AG10803 (cell line): ENCODE measurements around the gene OBSCN.

Experiments used
- DNase-seq: peaks from one replicate; pipeline ENCODE4 v3.0.0; 2010; ENCODE audit warnings: low read depth
- H3K4me3 ChIP-seq: 2 replicates; pipeline ENCODE4 v1.5.1; 2011; ENCODE audit warnings: mild to moderate bottlenecking, low read length, control low read depth
- TF ChIP-seq, protein P1 (sequence below): conservative IDR thresholded peaks from 2 replicates; pipeline ENCODE4 v1.5.1; 2011; ENCODE audit warnings: mild to moderate bottlenecking, low read length, control low read depth, inconsistent platforms

The OBSCN gene

DNA sequence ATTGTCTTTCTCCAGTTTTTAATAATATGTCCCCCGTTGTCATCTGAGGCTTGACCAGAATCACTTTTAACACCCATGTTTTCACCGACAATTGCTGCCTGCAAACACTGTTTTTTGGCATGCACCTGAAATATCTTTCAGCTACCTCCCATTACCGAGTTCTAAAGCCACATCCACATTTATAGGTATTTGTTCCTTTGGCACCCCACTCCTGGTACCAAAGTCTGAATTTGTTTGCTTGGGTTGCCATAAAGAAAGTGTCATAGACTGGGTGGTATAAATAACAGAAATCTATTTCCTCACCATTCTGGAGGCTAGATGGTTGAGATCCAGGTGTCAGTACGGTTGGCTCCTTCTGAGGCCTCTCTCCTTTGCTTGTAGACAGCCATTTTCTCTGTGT is 94.2 kb downstream of the OBSCN start:
- no peak overlapping the region for H3K4me3 ChIP-seq
- TF ChIP-seq, protein P1, sequence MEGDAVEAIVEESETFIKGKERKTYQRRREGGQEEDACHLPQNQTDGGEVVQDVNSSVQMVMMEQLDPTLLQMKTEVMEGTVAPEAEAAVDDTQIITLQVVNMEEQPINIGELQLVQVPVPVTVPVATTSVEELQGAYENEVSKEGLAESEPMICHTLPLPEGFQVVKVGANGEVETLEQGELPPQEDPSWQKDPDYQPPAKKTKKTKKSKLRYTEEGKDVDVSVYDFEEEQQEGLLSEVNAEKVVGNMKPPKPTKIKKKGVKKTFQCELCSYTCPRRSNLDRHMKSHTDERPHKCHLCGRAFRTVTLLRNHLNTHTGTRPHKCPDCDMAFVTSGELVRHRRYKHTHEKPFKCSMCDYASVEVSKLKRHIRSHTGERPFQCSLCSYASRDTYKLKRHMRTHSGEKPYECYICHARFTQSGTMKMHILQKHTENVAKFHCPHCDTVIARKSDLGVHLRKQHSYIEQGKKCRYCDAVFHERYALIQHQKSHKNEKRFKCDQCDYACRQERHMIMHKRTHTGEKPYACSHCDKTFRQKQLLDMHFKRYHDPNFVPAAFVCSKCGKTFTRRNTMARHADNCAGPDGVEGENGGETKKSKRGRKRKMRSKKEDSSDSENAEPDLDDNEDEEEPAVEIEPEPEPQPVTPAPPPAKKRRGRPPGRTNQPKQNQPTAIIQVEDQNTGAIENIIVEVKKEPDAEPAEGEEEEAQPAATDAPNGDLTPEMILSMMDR = no peak
- DNase-seq = no peak

DNA sequence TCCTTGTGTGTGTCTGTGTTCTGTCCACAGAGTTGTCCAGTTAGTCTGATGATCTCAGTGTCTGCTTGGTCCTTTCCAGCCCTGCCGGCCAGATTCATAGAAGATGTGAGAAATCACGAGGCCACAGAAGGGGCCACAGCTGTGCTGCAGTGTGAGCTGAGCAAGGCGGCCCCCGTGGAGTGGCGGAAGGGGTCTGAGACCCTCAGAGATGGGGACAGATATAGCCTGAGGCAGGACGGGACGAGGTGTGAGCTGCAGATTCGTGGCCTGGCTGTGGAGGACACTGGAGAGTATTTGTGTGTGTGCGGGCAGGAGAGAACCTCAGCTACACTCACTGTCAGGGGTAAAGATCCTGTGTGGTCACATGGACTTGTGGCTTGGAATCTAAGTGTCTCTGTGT is 95.8 kb downstream of the OBSCN start:
- no peak for DNase-seq
- TF ChIP-seq, protein P1 = no peak
- H3K4me3 ChIP-seq = no peak overlapping the region

DNA sequence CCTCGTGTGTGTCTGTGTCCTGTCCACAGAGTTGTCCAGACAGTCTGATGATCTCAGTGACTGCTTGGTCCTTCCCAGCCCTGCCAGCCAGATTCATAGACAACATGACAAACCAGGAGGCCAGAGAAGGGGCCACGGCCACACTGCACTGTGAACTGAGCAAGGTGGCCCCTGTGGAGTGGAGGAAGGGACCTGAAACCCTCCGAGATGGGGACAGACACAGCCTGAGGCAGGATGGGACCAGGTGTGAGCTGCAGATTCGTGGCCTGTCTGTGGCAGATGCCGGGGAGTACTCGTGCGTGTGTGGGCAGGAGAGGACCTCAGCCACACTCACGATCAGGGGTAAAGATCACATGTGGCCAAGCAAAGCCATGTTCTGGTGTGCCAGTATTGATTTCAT is 96.4 kb downstream of the OBSCN start:
- TF ChIP-seq, protein P1 = no peak
- H3K4me3 ChIP-seq = no peak overlapping the region

DNA sequence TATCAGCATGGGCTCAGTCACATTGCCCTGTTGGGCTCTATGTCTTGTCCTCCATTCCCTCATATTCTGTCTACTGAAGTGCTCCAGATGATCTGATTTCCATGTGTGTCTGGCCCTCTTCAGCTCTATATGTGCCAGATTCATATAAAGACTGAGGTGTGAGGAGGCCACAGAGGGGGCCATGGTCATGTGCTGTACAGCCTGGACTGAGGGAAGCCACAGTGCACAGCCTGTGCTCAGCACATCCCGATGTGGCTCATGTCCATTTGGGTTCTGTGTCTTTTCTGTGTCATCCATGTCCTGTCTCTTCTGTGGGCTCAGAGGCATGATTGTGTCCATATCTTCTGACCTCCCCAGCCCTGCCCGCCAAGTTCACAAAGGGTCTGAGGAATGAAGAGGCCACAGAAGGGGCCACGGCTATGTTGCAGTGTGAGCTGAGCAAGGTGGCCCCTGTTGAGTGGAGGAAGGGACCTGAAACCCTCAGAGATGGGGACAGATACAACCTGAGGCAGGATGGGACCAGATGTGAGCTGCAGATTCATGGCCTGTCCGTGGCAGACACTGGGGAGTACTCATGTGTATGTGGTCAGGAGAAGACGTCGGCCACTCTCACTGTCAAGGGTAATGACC is 97.0 kb downstream of the OBSCN start:
- TF ChIP-seq, protein P1 = no peak
- no peak overlapping the region for H3K4me3 ChIP-seq
- no peak for DNase-seq

More for the DNA sequence above, 96.4 kb downstream of the OBSCN start:
- no peak for DNase-seq

DNA sequence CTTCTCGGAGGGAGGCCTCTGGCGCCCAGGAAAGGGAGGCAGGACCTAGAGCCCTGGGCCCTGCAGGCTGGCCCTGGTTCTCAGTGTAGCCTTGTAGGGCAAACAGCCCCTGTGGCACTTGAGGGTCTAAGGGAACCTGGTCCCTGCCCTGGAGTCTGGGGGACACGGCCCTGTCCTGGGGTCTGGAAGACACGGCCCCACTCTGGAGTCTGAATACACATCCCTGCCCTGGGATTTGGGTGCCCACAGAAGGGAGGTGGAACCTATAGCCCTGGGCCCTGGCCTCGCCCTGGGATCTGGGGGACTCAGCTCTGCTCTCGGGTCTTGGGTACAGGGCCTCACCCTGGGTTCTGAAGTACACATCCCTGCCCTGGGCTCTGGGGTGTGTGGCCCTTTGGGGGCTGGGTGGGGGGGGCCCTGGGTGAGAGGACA is 97.9 kb downstream of the OBSCN start:
- no peak for DNase-seq
- H3K4me3 ChIP-seq = no peak overlapping the region
- TF ChIP-seq, protein P1 = no peak

DNA sequence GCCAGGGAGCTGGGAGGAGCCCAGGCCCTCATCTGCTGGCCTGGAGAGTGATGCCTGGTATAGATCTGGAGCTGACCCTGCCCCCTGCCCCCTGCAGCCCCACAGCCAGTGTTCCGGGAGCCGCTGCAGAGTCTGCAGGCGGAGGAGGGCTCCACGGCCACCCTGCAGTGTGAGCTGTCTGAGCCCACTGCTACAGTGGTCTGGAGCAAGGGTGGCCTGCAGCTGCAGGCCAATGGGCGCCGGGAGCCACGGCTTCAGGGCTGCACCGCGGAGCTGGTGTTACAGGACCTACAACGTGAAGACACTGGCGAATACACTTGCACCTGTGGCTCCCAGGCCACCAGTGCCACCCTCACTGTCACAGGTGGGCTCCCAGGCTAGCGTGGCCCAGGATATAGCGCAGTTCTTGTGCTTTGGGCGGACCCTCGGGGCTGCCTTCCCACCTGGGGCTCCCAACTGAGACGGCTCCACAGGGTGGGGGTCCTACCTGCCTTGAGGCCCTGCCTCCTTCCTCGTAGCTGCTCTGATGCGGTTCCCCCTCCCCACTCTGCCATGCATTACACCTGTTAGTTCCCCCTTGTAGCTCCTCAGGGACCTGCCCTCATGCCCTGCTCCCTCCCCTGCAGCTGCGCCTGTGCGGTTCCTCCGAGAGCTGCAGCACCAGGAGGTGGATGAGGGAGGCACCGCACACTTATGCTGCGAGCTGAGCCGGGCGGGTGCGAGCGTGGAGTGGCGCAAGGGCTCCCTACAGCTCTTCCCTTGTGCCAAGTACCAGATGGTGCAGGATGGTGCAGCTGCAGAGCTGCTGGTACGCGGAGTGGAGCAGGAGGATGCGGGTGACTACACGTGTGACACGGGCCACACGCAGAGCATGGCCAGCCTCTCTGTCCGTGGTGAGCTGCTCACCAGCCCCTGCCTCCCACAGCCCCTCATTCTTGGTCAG is 98.7 kb downstream of the OBSCN start:
- TF ChIP-seq, protein P1 = no peak
- no peak for DNase-seq
- H3K4me3 ChIP-seq = no peak overlapping the region
